ENCODE measurements around the gene PLOD1.
"Not testable (repeated sequence)": the region's sequence is repeated elsewhere in the genome, so short reads cannot be mapped to it uniquely, and the experiment has no call there.

PLOD1 gene

DNA sequence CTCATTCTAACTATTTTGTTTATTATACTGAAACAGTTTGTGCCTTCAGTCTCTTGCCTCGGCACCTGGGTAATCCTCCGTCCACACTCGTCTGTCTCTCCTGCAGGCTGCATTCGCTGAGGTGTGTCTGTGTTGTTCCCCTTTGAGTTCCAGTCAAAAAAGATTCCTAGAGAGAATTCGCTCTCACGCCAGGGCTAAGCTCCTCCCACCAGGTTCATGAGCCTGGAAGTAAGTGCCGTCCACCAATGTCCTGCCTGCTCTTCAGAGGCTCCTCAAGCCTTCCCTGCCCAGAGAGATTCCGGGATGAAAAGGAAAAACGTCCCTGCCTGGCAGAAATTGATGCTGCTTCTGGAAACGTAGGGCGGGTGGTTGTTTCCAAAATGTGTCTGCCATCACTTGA lies 21.2 kb upstream of the PLOD1 start:
- DNase-seq, result no peak

GRCh38 chr1:11914024-11914423 lies 20.5 kb upstream of the PLOD1 start:
- DNase-seq, result no peak

DNA sequence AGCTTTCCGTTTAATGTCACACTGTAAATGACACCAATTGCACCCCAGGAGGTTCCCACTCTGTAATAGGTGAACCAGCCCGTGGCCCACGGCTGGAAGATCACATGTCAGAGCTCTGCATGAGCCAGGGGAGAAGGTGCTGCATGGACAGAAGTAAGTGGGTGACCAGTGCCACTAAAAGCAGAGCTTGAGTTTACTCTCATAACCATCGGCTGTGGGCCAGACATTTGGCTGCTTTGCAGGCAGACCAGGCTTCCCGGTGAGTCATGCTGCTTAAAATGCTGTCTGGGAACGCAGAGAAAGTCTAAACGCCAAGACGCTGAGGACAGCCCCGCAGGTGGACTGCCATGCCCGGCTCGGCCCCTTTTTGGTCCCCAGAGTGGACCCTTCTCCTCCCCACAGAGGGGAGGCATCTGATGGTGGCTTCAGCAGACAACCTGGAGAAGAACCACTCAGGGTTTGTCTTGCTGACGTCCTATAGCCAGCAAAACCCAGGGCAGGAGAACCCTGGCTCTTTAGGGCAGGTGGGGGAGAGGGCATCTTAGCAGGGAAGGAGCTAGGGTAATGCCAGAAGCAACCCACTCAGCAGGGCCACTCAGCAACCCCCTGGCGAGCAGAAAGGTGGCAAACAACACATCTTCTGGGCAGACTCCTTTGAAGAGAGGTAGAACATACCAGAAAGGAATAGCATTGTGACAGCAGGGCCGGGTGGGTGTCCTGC lies 15.6 kb upstream of the PLOD1 start:
- no peak for DNase-seq

GRCh38 chr1:11919621-11920020 lies 14.9 kb upstream of the PLOD1 start:
- no peak for DNase-seq

GRCh38 chr1:11920239-11920903 lies 14.1 kb upstream of the PLOD1 start:
- DNase-seq, result no peak

- no peak for DNase-seq
These were observed 13.5 kb upstream of the PLOD1 start for GRCh38 chr1:11921022-11921421.

GRCh38 chr1:11923069-11923826 lies 11.3 kb upstream of the PLOD1 start:
- DNase-seq, result peak; percentile 87

DNA sequence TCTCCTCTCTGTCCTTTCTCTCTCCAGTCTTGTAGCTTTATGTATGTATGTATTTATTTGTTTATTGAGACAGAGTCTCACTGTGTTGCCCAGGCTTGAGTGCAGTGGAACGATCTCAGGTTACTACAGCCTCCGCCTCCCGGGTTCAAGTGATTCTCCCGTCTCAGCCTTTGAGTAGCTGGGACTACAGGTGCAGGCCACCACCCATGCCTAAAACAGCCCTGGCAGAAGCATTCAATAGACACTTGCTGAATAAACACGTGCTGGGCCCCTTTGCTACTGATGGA lies 10.7 kb upstream of the PLOD1 start:
- no peak for DNase-seq

GRCh38 chr1:11924334-11925195 lies 10.0 kb upstream of the PLOD1 start:
- no peak for DNase-seq

- not testable (repeated sequence) for DNase-seq
These were observed 9.2 kb upstream of the PLOD1 start for GRCh38 chr1:11925196-11925937.

- no peak for DNase-seq
These were observed 8.6 kb upstream of the PLOD1 start for GRCh38 chr1:11925938-11926292.

GRCh38 chr1:11927866-11928592 lies 6.5 kb upstream of the PLOD1 start:
- no peak for DNase-seq

GRCh38 chr1:11929849-11930248 lies 4.7 kb upstream of the PLOD1 start:
- DNase-seq, result no peak

DNA sequence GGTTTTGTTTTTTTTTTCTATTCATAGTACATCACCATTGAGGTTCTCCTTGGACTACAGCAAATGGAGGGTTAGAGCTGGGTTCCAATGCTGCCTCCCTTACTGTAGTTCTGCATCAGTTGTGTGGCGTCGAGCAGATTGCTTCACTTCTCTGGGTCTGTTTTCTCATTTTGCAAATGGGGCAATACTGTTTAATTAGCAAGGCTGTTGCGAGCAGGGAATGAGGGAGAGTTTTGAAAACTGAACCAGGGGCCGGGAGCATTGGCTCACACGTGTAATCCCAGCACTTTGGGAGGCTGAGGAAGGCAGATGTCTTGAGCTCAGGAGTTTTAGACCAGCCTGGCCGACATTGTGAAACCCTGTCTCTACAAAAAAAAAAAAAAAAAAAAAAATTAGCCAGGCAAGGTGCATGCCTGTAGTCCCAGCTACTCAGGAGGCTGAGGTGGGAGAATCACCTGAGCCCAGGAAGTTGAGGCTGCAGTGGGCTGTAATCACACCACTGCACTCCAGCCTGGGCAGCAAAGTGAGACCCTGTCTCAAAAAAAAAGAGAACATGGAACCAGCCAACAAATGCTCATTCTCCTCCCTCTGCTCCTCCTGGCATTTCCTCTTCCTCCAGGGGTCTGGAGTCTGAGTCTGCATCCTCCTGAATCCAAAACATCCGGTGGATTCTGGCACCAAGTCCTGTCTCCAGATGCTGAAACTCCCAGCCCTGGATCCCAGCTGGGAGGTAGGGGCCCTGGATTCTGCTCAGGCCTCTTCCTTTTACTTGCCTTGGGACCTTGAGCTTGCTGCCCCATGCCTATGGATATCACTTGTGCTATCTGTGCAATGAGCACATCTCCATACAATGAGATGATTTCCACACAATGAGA lies 3.7 kb upstream of the PLOD1 start:
- no peak for DNase-seq

DNA sequence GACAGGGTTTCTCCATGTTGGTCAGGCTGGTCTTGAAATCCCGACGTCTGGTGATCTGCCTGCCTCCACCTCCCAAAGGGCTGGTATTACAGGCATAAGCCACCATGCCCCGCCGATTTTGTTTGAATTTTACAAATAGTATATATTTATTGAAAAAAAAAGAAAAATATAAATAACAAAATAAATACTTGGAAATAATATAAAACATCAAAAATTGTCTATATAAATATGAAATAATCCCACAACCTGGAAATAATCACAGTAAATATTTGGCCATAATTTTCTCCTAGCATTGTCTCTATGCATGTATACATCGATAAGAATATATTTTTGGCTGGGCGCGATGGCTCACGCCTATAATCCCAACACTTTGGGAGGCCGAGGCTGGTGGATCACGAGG lies 2.7 kb upstream of the PLOD1 start:
- no peak for DNase-seq

DNA sequence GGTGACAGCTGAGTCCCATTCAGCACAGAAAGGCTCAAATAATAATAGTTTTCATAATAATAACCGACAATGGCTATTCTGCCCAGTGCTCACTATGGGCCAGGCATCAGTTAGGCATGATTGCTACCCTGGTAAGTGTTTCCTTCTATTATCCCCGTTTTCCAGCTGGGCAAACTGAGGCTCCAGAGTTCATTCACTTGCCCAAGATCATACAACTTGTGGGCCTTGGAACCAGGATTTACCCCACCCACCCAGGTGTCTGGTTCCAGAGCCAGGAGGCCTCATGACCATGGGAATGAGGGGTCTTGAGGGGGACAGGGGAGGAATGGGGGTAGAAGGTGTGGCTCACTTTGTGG lies 518 bp downstream of the PLOD1 start:
- DNase-seq, result no peak

DNA sequence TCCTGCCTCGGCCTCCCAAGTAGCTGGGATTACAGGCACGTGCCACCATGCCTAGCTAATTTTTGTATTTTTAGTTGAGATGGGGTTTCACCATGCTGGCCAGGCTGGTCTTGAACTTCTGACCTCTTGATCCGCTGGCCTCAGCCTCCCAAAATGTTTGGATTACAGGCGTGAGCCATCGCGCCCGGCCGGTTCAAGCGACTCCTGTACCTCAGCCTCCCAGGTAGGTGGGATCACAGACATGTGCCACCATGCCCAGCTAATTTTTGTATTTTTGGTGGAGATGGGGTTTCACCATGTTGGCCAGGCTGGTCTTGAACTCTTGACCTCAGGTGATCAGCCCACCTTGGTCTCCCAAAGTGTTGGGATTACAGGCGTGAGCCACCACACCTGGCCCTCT lies 1.2 kb downstream of the PLOD1 start:
- DNase-seq, result not testable (repeated sequence)

DNA sequence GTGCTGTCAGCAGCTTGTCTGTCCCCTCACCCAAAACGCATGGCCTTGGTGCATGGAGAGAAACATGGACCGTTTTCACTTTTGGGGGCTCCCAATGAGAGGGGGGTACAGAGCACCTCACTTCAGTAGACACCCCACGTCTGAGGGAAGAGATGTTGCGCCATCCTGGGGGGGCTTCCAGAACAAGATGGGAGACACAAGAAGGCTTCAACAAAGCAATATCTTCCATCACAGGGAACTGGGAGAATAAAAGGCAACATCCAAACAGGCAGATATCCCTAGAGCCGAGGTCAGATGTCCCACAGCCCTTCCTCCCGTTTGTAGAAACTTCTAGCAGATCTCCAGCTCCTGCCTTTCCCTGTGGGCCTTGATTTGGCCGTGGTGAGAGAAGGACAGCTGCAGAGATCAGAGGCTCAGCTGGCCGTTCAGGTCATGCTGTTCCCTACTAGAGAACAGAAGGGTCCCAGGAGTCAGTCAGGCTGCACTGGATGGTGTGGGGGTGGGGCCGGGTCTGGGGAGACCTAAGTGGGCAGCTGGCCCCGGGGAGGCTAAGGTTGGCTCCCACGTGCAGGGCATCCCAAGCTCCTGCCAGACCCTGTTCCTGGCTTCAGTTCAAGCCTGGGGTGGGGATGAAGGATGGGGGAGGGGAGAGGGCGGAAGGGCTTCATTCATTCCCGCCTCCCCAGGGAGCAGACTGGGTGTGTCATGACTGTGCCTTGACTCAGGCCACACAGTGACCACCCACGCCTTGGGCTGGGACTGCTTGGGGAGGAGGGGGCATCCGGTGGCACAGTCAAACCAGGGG lies 4.4 kb downstream of the PLOD1 start:
- DNase-seq, result no peak

- not testable (repeated sequence) for DNase-seq
These were observed 5.3 kb downstream of the PLOD1 start for GRCh38 chr1:11939794-11940193.

Measured in NCI-H524 treated with DMSO at 0.1 percent for 48 hours (cell line).